WTC11 (cell line): Measurements from ENCODE around the gene FBXO31. TPM values are rescaled to one million over a fixed set of nuclear protein-coding genes. Genes with fewer than 3 reads are reported as not detected.
"Not testable (repeated sequence)": the region's sequence is repeated elsewhere in the genome, so short reads cannot be mapped to it uniquely, and the experiment has no call there.

Experiments used
- ATAC-seq: fragments of 200-7000 bp; cut with Tn5 transposase; 2 replicates; pipeline ENCODE4 v1.10.0; 2021; ENCODE audit warnings: mild to moderate bottlenecking, moderate library complexity
- CTCF ChIA-PET: fragments of 300-600 bp; sonication (Branson Sonifier 250); formaldehyde crosslinking; loops from one replicate; lab custom pipeline; 2021; ENCODE audit warnings: antibody characterized with exemption; lab: Charles Lee
- POLR2A ChIA-PET: fragments of 350-600 bp; sonication (Branson Sonifier 250); formaldehyde crosslinking; loops from one replicate; lab custom pipeline; 2021; ENCODE audit warnings: antibody characterized with exemption; lab: Charles Lee
- DNase-seq: peaks from one replicate; pipeline ENCODE4 v3.0.0; 2021; ENCODE audit warnings: low spot score
- H3K27ac Mint-ChIP-seq: 2 replicates; pipeline ENCODE4 v1.8.0; 2021; ENCODE audit warnings: mixed read lengths
- H3K27me3 Mint-ChIP-seq: 2 replicates; pipeline ENCODE4 v1.8.0; 2021; ENCODE audit warnings: low read depth, mild to moderate bottlenecking, moderate library complexity, mixed read lengths
- H3K36me3 Mint-ChIP-seq: 2 replicates; pipeline ENCODE4 v1.8.0; 2021; ENCODE audit warnings: mixed read lengths
- H3K4me1 Mint-ChIP-seq: 2 replicates; pipeline ENCODE4 v1.8.0; 2022; ENCODE audit warnings: mixed read lengths
- H3K4me3 Mint-ChIP-seq: 2 replicates; pipeline ENCODE4 v1.8.0; 2021; ENCODE audit warnings: mild to moderate bottlenecking, moderate library complexity, mixed read lengths
- H3K9me3 Mint-ChIP-seq: 2 replicates; pipeline ENCODE4 v1.8.0; 2021; ENCODE audit warnings: mixed read lengths
- CREM ChIP-seq: sonication (generic); formaldehyde crosslinking; IDR thresholded peaks from 2 replicates; pipeline ENCODE4 v1.8.1; 2022; ENCODE audit warnings: mild to moderate bottlenecking, missing genetic modification reagents, moderate library complexity
- ELF4 ChIP-seq: sonication (generic); formaldehyde crosslinking; IDR thresholded peaks from 2 replicates; pipeline ENCODE4 v1.8.1; 2022; ENCODE audit warnings: low read depth, mild to moderate bottlenecking, moderate library complexity, missing genetic modification reagents
- ESRRA ChIP-seq: sonication (generic); formaldehyde crosslinking; IDR thresholded peaks from 2 replicates; pipeline ENCODE4 v1.8.1; 2022; ENCODE audit warnings: mild to moderate bottlenecking, missing genetic modification reagents, borderline replicate concordance
- ETV6 ChIP-seq: sonication (generic); formaldehyde crosslinking; IDR thresholded peaks from 2 replicates; pipeline ENCODE4 v1.8.1; 2022; ENCODE audit warnings: mild to moderate bottlenecking, missing genetic modification reagents
- GRHL2 ChIP-seq: fragments of 250-450 bp; sonication (Bioruptor Pico); IDR thresholded peaks from 2 replicates; pipeline ENCODE4 v1.8.0; 2022; ENCODE audit warnings: mild to moderate bottlenecking, moderate library complexity; ENCODE audit not compliant: insufficient replicate concordance, severe bottlenecking
- GTF2I ChIP-seq: fragments of 250-450 bp; sonication (Bioruptor Pico); conservative IDR thresholded peaks from 2 replicates; pipeline ENCODE4 v1.4.0; 2021; ENCODE audit warnings: mild to moderate bottlenecking
- NR2C2 ChIP-seq: sonication (generic); formaldehyde crosslinking; IDR thresholded peaks from 2 replicates; pipeline ENCODE4 v1.8.0; 2022; ENCODE audit warnings: mild to moderate bottlenecking, missing genetic modification reagents
- NR3C1 ChIP-seq: sonication (generic); formaldehyde crosslinking; conservative IDR thresholded peaks from 2 replicates; pipeline ENCODE4 v1.8.1; 2023; ENCODE audit warnings: low read depth, mild to moderate bottlenecking, missing genetic modification reagents
- RELA ChIP-seq: sonication (generic); formaldehyde crosslinking; IDR thresholded peaks from 2 replicates; pipeline ENCODE4 v1.8.1; 2022; ENCODE audit warnings: missing genetic modification reagents, mild to moderate bottlenecking, borderline replicate concordance
- SP1 ChIP-seq: sonication (generic); formaldehyde crosslinking; conservative IDR thresholded peaks from 2 replicates; pipeline ENCODE4 v1.8.1; 2022; ENCODE audit warnings: missing genetic modification reagents
- TCF7 ChIP-seq: sonication (generic); formaldehyde crosslinking; IDR thresholded peaks from 2 replicates; pipeline ENCODE4 v1.8.0; 2022; ENCODE audit warnings: mild to moderate bottlenecking, low read depth, missing genetic modification reagents, moderate library complexity
- ZBTB21 ChIP-seq: sonication (generic); formaldehyde crosslinking; IDR thresholded peaks from 2 replicates; pipeline ENCODE4 v1.8.1; 2023; ENCODE audit warnings: mild to moderate bottlenecking, missing genetic modification reagents, borderline replicate concordance
- ZNF121 ChIP-seq: sonication (generic); formaldehyde crosslinking; IDR thresholded peaks from 2 replicates; pipeline ENCODE4 v1.8.0; 2023; ENCODE audit warnings: missing genetic modification reagents
- ZNF138 ChIP-seq: sonication (generic); formaldehyde crosslinking; conservative IDR thresholded peaks from 2 replicates; pipeline ENCODE4 v1.8.1; 2022; ENCODE audit warnings: mild to moderate bottlenecking, moderate library complexity, missing genetic modification reagents
- ZNF232 ChIP-seq: sonication (generic); formaldehyde crosslinking; IDR thresholded peaks from 2 replicates; pipeline ENCODE4 v1.8.0; 2022; ENCODE audit warnings: mild to moderate bottlenecking, missing genetic modification reagents
- ZNF671 ChIP-seq: fragments of 250-450 bp; sonication (Bioruptor Pico); IDR thresholded peaks from 2 replicates; pipeline ENCODE4 v1.8.0; 2021; ENCODE audit warnings: mild to moderate bottlenecking
- total RNA-seq: library from RNA; stranded (reverse); gene quantifications from 3 replicates; pipeline ENCODE4 v1.2.3, GENCODE V29; 2021
- TF ChIP-seq, protein P1 (sequence below): sonication (generic); formaldehyde crosslinking; IDR thresholded peaks from 2 replicates; pipeline ENCODE4 v1.8.0; 2022; ENCODE audit warnings: mild to moderate bottlenecking, missing genetic modification reagents
- TF ChIP-seq, protein P2 (sequence below): sonication (generic); formaldehyde crosslinking; IDR thresholded peaks from 2 replicates; pipeline ENCODE4 v1.8.0; 2023; ENCODE audit warnings: missing genetic modification reagents
- TF ChIP-seq, protein P3 (sequence below): sonication (generic); formaldehyde crosslinking; IDR thresholded peaks from 2 replicates; pipeline ENCODE4 v1.8.0; 2022; ENCODE audit warnings: mild to moderate bottlenecking, missing genetic modification reagents
- TF ChIP-seq, protein P4 (sequence below): sonication (generic); formaldehyde crosslinking; IDR thresholded peaks from 2 replicates; pipeline ENCODE4 v1.8.1; 2022; ENCODE audit warnings: low read depth, mild to moderate bottlenecking, moderate library complexity, missing genetic modification reagents, borderline replicate concordance

Gene FBXO31
- total RNA-seq, 1 experiment from 2014 or later = 22.6 TPM

DNA sequence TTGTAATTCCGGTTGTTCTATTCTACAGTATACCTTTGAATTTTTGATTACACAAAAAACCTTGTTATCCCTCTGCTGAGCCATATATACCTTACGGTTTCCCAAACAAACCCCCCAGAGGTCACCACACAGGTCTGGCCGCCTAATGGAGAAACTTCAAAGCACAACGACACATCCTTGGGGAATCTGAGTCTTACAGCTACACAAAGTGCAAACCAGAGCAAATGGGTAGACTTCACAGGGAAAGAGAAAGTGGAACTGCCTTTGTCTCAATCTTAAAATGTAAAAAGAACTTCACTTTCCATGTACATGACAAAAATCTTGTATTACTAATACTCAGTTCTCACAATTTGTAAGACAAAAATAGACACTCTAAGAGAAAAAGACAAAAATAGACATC lies 2.7 kb downstream of the FBXO31 start (continued):
- TF ChIP-seq, protein P1, sequence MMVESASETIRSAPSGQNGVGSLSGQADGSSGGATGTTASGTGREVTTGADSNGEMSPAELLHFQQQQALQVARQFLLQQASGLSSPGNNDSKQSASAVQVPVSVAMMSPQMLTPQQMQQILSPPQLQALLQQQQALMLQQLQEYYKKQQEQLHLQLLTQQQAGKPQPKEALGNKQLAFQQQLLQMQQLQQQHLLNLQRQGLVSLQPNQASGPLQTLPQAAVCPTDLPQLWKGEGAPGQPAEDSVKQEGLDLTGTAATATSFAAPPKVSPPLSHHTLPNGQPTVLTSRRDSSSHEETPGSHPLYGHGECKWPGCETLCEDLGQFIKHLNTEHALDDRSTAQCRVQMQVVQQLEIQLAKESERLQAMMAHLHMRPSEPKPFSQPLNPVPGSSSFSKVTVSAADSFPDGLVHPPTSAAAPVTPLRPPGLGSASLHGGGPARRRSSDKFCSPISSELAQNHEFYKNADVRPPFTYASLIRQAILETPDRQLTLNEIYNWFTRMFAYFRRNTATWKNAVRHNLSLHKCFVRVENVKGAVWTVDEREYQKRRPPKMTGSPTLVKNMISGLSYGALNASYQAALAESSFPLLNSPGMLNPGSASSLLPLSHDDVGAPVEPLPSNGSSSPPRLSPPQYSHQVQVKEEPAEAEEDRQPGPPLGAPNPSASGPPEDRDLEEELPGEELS (CRISPR knock-in tag) = no peak
- TF ChIP-seq GTF2I (CRISPR knock-in tag) (no peak), NR2C2 (CRISPR knock-in tag) (no peak)
- TF ChIP-seq, all 79 proteins: peak for 0

DNA sequence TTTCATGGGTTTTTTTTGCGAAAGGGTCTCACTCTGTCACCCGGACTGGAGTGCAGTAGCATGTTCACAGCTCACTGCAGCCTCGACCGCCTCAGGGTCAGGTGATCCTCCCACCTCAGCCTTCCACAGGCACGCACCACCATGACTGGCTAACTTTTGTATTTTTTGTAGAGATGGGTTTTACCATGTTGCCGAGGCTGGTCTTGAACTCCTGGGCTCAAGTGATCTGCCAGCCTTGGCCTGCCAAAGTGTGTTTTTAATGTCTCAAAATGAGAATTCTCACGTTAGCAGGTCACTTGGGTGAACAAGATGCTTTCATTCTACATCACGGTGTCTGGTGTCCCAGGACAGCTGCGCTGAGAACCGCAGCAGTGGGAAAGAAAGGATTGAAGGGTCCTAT lies 3.2 kb downstream of the FBXO31 start:
- Mint-ChIP-seq H3K4me3 (no peak overlapping the region), H3K36me3 (peaks cover 10% of the 10 kb centered on the region), H3K27ac (no peak overlapping the region), H3K27me3 (no peaks in the 10 kb centered on the region), H3K9me3 (peaks cover 5% of the 10 kb centered on the region), H3K4me1 (peaks cover 19% of the 10 kb centered on the region)
- no peak for TF ChIP-seq ELF4 (CRISPR knock-in tag)
- no peak for TF ChIP-seq SP1 (CRISPR knock-in tag)
- TF ChIP-seq GRHL2 (CRISPR knock-in tag) = no peak
- no peak for TF ChIP-seq ZNF232 (CRISPR knock-in tag)
- no peak for TF ChIP-seq NR3C1 (CRISPR knock-in tag)
- TF ChIP-seq ESRRA (CRISPR knock-in tag) = no peak
- no peak for TF ChIP-seq RELA (CRISPR knock-in tag)
- no peak for TF ChIP-seq ZNF121
- no peak for TF ChIP-seq ZNF138 (CRISPR knock-in tag)
- no peak for TF ChIP-seq ZBTB21 (CRISPR knock-in tag)
- TF ChIP-seq, protein P2, sequence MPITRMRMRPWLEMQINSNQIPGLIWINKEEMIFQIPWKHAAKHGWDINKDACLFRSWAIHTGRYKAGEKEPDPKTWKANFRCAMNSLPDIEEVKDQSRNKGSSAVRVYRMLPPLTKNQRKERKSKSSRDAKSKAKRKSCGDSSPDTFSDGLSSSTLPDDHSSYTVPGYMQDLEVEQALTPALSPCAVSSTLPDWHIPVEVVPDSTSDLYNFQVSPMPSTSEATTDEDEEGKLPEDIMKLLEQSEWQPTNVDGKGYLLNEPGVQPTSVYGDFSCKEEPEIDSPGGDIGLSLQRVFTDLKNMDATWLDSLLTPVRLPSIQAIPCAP (CRISPR knock-in tag) = no peak
- TF ChIP-seq TCF7 = no peak
- TF ChIP-seq, protein P3, sequence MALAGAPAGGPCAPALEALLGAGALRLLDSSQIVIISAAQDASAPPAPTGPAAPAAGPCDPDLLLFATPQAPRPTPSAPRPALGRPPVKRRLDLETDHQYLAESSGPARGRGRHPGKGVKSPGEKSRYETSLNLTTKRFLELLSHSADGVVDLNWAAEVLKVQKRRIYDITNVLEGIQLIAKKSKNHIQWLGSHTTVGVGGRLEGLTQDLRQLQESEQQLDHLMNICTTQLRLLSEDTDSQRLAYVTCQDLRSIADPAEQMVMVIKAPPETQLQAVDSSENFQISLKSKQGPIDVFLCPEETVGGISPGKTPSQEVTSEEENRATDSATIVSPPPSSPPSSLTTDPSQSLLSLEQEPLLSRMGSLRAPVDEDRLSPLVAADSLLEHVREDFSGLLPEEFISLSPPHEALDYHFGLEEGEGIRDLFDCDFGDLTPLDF (CRISPR knock-in tag) = no peak
- no peak for TF ChIP-seq CREM (CRISPR knock-in tag)
- TF ChIP-seq ETV6 (CRISPR knock-in tag) = no peak
- no peak for TF ChIP-seq ZNF671
- TF ChIP-seq, protein P4, sequence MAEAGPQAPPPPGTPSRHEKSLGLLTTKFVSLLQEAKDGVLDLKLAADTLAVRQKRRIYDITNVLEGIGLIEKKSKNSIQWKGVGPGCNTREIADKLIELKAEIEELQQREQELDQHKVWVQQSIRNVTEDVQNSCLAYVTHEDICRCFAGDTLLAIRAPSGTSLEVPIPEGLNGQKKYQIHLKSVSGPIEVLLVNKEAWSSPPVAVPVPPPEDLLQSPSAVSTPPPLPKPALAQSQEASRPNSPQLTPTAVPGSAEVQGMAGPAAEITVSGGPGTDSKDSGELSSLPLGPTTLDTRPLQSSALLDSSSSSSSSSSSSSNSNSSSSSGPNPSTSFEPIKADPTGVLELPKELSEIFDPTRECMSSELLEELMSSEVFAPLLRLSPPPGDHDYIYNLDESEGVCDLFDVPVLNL (CRISPR knock-in tag) = no peak
- ATAC-seq (no peak), DNase-seq (no peak)
- ChIA-PET POLR2A (no interaction called here), CTCF (interaction anchor here (0.7 kb wide), 1 partner anchor 15 kb away, joined by 4 read pairs; no protein-coding TSS in a partner anchor)

DNA sequence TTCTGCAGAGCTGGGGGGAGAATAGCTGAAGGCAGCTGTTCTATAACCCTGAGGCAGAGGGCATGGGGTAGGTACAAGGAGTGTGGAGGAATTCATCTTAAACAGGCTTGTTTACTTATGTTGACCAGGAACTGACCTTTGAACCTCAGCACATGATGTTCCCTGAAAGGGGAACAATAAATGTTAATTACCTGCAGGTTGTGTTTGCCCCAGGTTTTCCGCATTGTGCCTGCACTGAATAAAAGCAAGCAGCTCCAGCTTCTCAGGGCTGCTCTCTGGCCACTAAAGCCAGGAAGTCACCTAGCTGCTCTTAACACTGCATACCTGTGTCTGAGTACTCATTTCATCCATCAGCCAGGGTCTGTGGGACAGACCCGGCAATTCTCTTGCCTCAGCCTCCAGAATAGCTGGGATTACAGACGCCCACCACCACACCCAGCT lies 4.2 kb downstream of the FBXO31 start:
- ATAC-seq, H3K27me3 Mint-ChIP-seq, DNase-seq, CTCF ChIA-PET, H3K4me3 Mint-ChIP-seq, H3K9me3 Mint-ChIP-seq, POLR2A ChIA-PET, H3K27ac Mint-ChIP-seq: not testable (repeated sequence)
- Mint-ChIP-seq H3K36me3 (peaks cover 10% of the 10 kb centered on the region), H3K4me1 (peaks cover 19% of the 10 kb centered on the region)
